Ovary (tissue), 9 donors: ENCODE measurements around the gene DOCK11. TPM values are rescaled to one million over a fixed set of nuclear protein-coding genes. Genes with fewer than 3 reads are reported as not detected.

Experiments used
- DNase-seq, 5 donors: peaks; one replicate each; pipeline ENCODE4 v3.0.0-alpha.2; 2019 to 2020
- H3K27ac ChIP-seq, 2 donors: fragments of 200-600 bp; one replicate each; pipeline versions ENCODE4 v1.5.1 to v1.8.0; 2019 to 2022
- H3K27me3 ChIP-seq: fragments of 200-600 bp; one replicate; pipeline ENCODE4 v1.8.0; 2022
- H3K36me3 ChIP-seq: fragments of 200-600 bp; sonication (generic); one replicate; pipeline ENCODE4 v1.5.1; 2019
- H3K4me1 ChIP-seq: one replicate; pipeline ENCODE4 v1.8.1; 2013; ENCODE audit warnings: mild to moderate bottlenecking, moderate library complexity; ENCODE audit not compliant: insufficient read depth
- H3K4me3 ChIP-seq: fragments of 200-600 bp; sonication (generic); one replicate; pipeline ENCODE4 v1.5.1; 2017
- H3K9me3 ChIP-seq, 2 donors: fragments of 200-600 bp in 1 of 2; sonication (generic) in 1 of 2; one replicate each; pipeline versions ENCODE4 v1.5.1 to v1.8.1; 2013 to 2019; ENCODE audit warnings: mild to moderate bottlenecking in 1 of 2, moderate library complexity in 1 of 2
- CTCF ChIP-seq, 3 donors: fragments of 450-650 bp in 2 of 3; fragments of 200-600 bp in 1 of 3; IDR thresholded peaks; one replicate each; pipeline versions ENCODE4 v1.5.1 to v1.8.0; 2016 to 2022; ENCODE audit warnings: antibody characterized with exemption in 3 of 3, mild to moderate bottlenecking in 1 of 3
- EP300 ChIP-seq: sonication (generic); formaldehyde crosslinking; IDR thresholded peaks from one replicate; pipeline ENCODE4 v1.6.1; 2017; ENCODE audit warnings: antibody characterized with exemption
- POLR2A ChIP-seq: fragments of 450-650 bp; IDR thresholded peaks from one replicate; pipeline ENCODE4 v1.6.1; 2017; ENCODE audit warnings: antibody characterized with exemption, mild to moderate bottlenecking, moderate library complexity
- WGBS, 3 donors: extraction: QIAGEN DNeasy Blood & Tissue Kit in 1 of 3; methylation state at CpG; one replicate each; pipeline versions ENCODE4 v1.1.5 to v1.1.7; 2013 to 2017; 5-methylcytosine and 5-hydroxymethylcytosine counted together
- intact Hi-C, 4 donors: fragments of 100-400 bp; cut with DNase I; formaldehyde crosslinking; loops; one replicate each; pipeline versions ENCODE4 v1.11.0 to v1.15.1; 2022 to 2023
- polyA plus RNA-seq, 2 donors: library from polyadenylated mRNA; stranded (reverse); fragments of 200-250 nt in 1 of 2; fragments of 350-450 nt in 1 of 2; fragmentation: Illumina TruSeq in 1 of 2; extraction: RNeasy Lipid Tissue Mini Kit (QIAGEN cat#74804) in 1 of 2; gene quantifications; one replicate each; pipeline ENCODE4 v1.2.3, GENCODE V29; 2013 to 2014
- total RNA-seq, 7 donors: library from RNA; depleted of rRNA in 2 of 7; stranded (reverse); fragments of >200 nt in 2 of 7; fragmentation: NEBNext Ultra II Directional in 3 of 7; extraction: Animal tissue kit (Norgen Biotek cat#: 25700) in 3 of 7; gene quantifications; one replicate each; pipeline versions ENCODE4 v1.1.0 to v1.2.4, GENCODE V29; 2016 to 2023
- donor health status: DM: no; HTN: no; CAD: no; lungs with moderate emphysema.
- donor health status: DM: no; HTN: no; CAD: no.
- donor health status: Bipolar disorder and iron deficiency.
- donor health status: DM: yes; HTN: yes; CAD: no.
- donor health status: DM: no; HTN: no; CAD: no.
- donor health status: DM: yes; HTN: yes; CAD: no.

Gene DOCK11
- total and polyA plus RNA-seq, 9 donors, result 3.6 to 18.5 (median 6.1) TPM

DNA sequence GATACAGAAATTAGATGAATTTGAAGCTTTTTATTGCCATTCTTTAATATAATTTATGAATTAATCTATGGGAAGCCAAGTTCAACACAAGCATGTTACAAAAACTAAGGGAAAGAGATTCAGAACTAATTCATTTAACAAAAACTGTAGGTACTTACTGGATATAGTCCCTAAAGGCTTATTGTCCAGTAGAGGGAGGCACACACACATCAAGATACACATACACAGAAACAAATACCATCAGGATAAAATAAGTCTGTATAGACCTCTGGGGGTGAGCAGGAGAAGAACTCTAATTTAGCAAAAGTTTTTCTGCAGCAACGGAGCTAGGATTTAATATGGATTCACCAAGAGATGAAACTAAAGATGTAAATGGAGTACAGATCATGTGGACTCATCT lies 148.8 kb downstream of the DOCK11 start:
- no peaks in the 10 kb centered on the region for H3K36me3 ChIP-seq
- no peak overlapping the region for H3K27ac ChIP-seq
- no peaks in the 10 kb centered on the region for H3K27me3 ChIP-seq
- WGBS, 3 donors, result 15 to 24% (median 21%) methylated on average over 1 of the region's 1 CpG
- TF ChIP-seq POLR2A, result no peak
- no peak for TF ChIP-seq EP300
- peak in 2 of 3 donors; percentile 26 to 32 for TF ChIP-seq CTCF (IDR thresholded peaks at IDR 0.05)
- no peak for DNase-seq
- no peaks in the 10 kb centered on the region for H3K4me1 ChIP-seq
- no peaks in the 10 kb centered on the region for H3K9me3 ChIP-seq
- intact Hi-C loops, result loop anchor here in 2 of 4 donors (10.0 kb wide), 1 partner anchor 160 kb away; no protein-coding TSS in a partner anchor
- no peak overlapping the region for H3K4me3 ChIP-seq

DNA sequence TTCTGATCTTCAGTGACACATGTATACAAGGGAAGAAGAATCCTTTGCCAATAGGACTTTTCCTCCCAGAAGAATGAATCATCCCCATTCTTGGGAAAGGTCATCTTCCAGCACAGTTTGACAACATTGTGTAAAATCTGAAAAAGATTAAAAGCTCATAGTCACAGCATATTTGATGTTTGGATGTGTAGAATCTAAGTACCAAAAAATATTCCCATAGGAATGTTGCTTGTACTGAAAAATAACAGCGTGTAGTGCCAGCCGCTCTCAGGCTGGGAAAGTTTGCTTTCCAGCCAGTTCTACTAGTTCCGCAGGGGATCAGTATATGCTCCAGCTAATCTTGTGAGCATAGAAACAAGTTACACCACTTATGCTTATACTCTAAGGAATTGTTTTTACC lies 157.1 kb downstream of the DOCK11 start:
- no peaks in the 10 kb centered on the region for H3K36me3 ChIP-seq
- no peaks in the 10 kb centered on the region for H3K27me3 ChIP-seq
- no peak for TF ChIP-seq POLR2A
- no peak for TF ChIP-seq CTCF (IDR thresholded peaks at IDR 0.05)
- no peak for TF ChIP-seq EP300
- H3K27ac ChIP-seq, result no peak overlapping the region
- H3K9me3 ChIP-seq, result no peaks in the 10 kb centered on the region
- no peak for DNase-seq
- 54 to 66% (median 61%) methylated on average over 3 of the region's 3 CpGs for WGBS, 3 donors
- H3K4me1 ChIP-seq, result no peaks in the 10 kb centered on the region
- H3K4me3 ChIP-seq, result no peak overlapping the region
- intact Hi-C loops, result no loop called here

GRCh38 chrX:118654331-118654730 lies 158.7 kb downstream of the DOCK11 start:
- no peaks in the 10 kb centered on the region for H3K36me3 ChIP-seq
- H3K27me3 ChIP-seq, result no peaks in the 10 kb centered on the region
- H3K4me3 ChIP-seq, result no peak overlapping the region
- no peak overlapping the region for H3K27ac ChIP-seq
- WGBS, 3 donors, result 76 to 84% (median 77%) methylated on average over 3 of the region's 3 CpGs
- H3K9me3 ChIP-seq, result no peaks in the 10 kb centered on the region
- H3K4me1 ChIP-seq, result no peaks in the 10 kb centered on the region
- TF ChIP-seq CTCF (IDR thresholded peaks at IDR 0.05) (no peak), EP300 (no peak), POLR2A (no peak)
- intact Hi-C loops, result no loop called here
- DNase-seq, result no peak

- Histone ChIP-seq H3K4me1 (no peaks in the 10 kb centered on the region), H3K36me3 (no peaks in the 10 kb centered on the region), H3K4me3 (no peak overlapping the region), H3K9me3 (no peaks in the 10 kb centered on the region), H3K27ac (no peak overlapping the region), H3K27me3 (no peaks in the 10 kb centered on the region)
- no peak for DNase-seq
- intact Hi-C loops, result no loop called here
- 55 to 71% (median 70%) methylated on average over 4 of the region's 4 CpGs for WGBS, 3 donors
- no peak for TF ChIP-seq CTCF (IDR thresholded peaks at IDR 0.05)
These were observed 160.1 kb downstream of the DOCK11 start for GRCh38 chrX:118655561-118656246.
